OCI-LY1 (cell line): ENCODE results near the gene KIF21A.

Experiments
- H2AFZ ChIP-seq: fragments of 200-600 bp; sonication (generic), shearing (Covaris generic); 2 replicates; pipeline ENCODE4 v1.6.0; 2014; ENCODE audit warnings: antibody characterized with exemption, mild to moderate bottlenecking, low read length
- H3F3A ChIP-seq: fragments of 200-600 bp; sonication (generic), shearing (Covaris generic); 2 replicates; pipeline ENCODE4 v1.6.0; 2014; ENCODE audit warnings: mild to moderate bottlenecking, antibody characterized with exemption, low read length, moderate library complexity; ENCODE audit not compliant: insufficient read depth
- H3K27ac ChIP-seq: fragments of 200-600 bp; sonication (generic); 2 replicates; pipeline ENCODE4 v1.5.1; 2014; ENCODE audit warnings: low read length, mixed run types, mild to moderate bottlenecking, low read depth; ENCODE audit not compliant: poor library complexity, severe bottlenecking
- H3K27me3 ChIP-seq: fragments of 200-600 bp; sonication (generic); 2 replicates; pipeline ENCODE4 v1.6.0; 2014; ENCODE audit warnings: antibody characterized with exemption, mild to moderate bottlenecking, low read length, moderate library complexity; ENCODE audit not compliant: insufficient read depth
- H3K36me3 ChIP-seq: fragments of 200-600 bp; sonication (generic); 2 replicates; pipeline ENCODE4 v1.6.1; 2014; ENCODE audit warnings: mild to moderate bottlenecking, antibody characterized with exemption, low read length, moderate library complexity, mixed read lengths; ENCODE audit not compliant: insufficient read depth
- H3K4me1 ChIP-seq: fragments of 200-600 bp; sonication (generic); 2 replicates; pipeline ENCODE4 v1.5.1; 2014; ENCODE audit warnings: mild to moderate bottlenecking, low read length, moderate library complexity; ENCODE audit not compliant: insufficient read depth, severe bottlenecking
- H3K4me2 ChIP-seq: fragments of 200-600 bp; sonication (generic), shearing (Covaris generic); 2 replicates; pipeline ENCODE4 v1.6.1; 2014; ENCODE audit warnings: low read length
- H3K4me3 ChIP-seq: fragments of 200-600 bp; sonication (generic); 2 replicates; pipeline ENCODE4 v1.5.1; 2014; ENCODE audit warnings: low read length, low read depth, mild to moderate bottlenecking, mixed read lengths; ENCODE audit not compliant: poor library complexity, severe bottlenecking
- H3K79me2 ChIP-seq: fragments of 200-600 bp; shearing (Covaris generic); 2 replicates; pipeline ENCODE4 v1.6.1; 2016; ENCODE audit warnings: mixed run types, low read length, mixed read lengths; ENCODE audit not compliant: insufficient read depth
- H3K9ac ChIP-seq: fragments of 200-600 bp; sonication (generic), shearing (Covaris generic); 2 replicates; pipeline ENCODE4 v1.6.1; 2014; ENCODE audit warnings: mild to moderate bottlenecking, low read length, mixed read lengths
- H3K9me2 ChIP-seq: fragments of 200-600 bp; sonication (generic), shearing (Covaris generic); 2 replicates; pipeline ENCODE4 v1.6.1; 2014; ENCODE audit warnings: low read depth, mild to moderate bottlenecking, low read length, mixed read lengths
- H3K9me3 ChIP-seq: fragments of 200-600 bp; shearing (Covaris generic); 2 replicates; pipeline ENCODE4 v1.6.1; 2014; ENCODE audit warnings: low read length, mixed read lengths
- H4K20me1 ChIP-seq: fragments of 200-600 bp; sonication (generic), shearing (Covaris generic); 2 replicates; pipeline ENCODE4 v1.6.0; 2016; ENCODE audit warnings: mild to moderate bottlenecking, low read length; ENCODE audit not compliant: insufficient read depth
- EZH2 ChIP-seq: fragments of 200-600 bp; sonication (generic), shearing (Covaris generic); IDR thresholded peaks from 2 replicates; pipeline ENCODE4 v1.8.0; 2017; ENCODE audit warnings: borderline replicate concordance, mixed run types, mild to moderate bottlenecking, antibody characterized with exemption, low read length, moderate library complexity, mixed read lengths
- TF ChIP-seq, protein P1 (sequence below): fragments of 200-600 bp; sonication (generic), shearing (Covaris generic); IDR thresholded peaks from 2 replicates; pipeline ENCODE4 v1.5.1; 2017; ENCODE audit warnings: mild to moderate bottlenecking, antibody characterized with exemption, low read length, moderate library complexity, mixed read lengths

KIF21A gene

DNA sequence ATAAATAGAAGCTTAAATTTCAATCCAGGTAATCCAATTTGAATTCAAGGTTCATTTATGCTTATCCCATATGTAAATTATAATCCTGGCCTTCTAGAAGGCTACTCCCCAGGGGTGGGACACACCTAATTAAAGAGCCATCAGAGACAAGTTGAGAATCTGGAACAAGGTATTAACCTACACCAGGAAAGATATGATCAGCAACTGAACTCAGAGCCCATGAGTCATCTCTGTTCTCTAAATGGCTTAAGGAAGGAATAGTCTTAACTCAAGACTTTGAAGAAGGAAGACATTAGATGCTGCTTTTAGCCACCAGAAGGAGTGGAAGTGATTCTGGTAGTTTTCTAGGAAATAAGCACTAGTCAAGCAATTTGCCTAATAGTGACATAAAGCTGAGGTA lies 88.0 kb downstream of the KIF21A start:
- no peak overlapping the region for H3K4me2 ChIP-seq
- no peak overlapping the region for H3K4me3 ChIP-seq
- H3K27ac ChIP-seq: no peak overlapping the region
- no peak overlapping the region for H2AFZ ChIP-seq
- no peaks in the 10 kb centered on the region for H3F3A ChIP-seq
- H3K9me3 ChIP-seq: no peaks in the 10 kb centered on the region
- H3K27me3 ChIP-seq: no peaks in the 10 kb centered on the region
- peaks cover 5% of the 10 kb centered on the region for H3K4me1 ChIP-seq
- H3K36me3 ChIP-seq: peaks cover 14% of the 10 kb centered on the region
- no peak overlapping the region for H3K9ac ChIP-seq
- TF ChIP-seq EZH2: no peak
- TF ChIP-seq, protein P1, sequence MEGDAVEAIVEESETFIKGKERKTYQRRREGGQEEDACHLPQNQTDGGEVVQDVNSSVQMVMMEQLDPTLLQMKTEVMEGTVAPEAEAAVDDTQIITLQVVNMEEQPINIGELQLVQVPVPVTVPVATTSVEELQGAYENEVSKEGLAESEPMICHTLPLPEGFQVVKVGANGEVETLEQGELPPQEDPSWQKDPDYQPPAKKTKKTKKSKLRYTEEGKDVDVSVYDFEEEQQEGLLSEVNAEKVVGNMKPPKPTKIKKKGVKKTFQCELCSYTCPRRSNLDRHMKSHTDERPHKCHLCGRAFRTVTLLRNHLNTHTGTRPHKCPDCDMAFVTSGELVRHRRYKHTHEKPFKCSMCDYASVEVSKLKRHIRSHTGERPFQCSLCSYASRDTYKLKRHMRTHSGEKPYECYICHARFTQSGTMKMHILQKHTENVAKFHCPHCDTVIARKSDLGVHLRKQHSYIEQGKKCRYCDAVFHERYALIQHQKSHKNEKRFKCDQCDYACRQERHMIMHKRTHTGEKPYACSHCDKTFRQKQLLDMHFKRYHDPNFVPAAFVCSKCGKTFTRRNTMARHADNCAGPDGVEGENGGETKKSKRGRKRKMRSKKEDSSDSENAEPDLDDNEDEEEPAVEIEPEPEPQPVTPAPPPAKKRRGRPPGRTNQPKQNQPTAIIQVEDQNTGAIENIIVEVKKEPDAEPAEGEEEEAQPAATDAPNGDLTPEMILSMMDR: no peak
- H4K20me1 ChIP-seq: no peaks in the 10 kb centered on the region
- no peaks in the 10 kb centered on the region for H3K9me2 ChIP-seq
- H3K79me2 ChIP-seq: no peaks in the 10 kb centered on the region

DNA sequence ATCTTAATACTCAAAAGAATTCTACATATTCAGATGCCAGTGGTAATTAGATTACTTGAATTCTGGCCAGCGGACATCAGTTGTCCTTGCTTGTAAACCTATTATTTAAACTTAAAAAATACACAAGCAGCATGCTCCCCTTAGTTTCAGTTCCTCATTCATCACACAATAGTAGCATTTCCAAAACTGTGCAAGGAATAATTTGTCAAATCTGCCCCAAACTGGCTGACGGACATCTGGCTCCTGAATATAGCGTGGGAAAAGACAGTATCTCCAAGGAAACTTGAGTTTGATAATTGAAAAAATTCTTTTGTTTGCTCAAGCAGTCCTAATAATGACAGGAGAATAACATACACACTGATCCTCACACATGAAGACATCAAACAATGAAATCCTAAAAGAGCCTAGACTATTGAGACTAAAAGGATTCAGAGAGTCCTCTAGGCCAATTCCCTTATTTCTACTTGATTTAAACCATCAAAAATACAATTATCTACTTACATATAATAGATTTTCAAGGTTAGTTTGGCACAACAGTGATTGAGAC lies 90.4 kb downstream of the KIF21A start:
- no peaks in the 10 kb centered on the region for H3K9me2 ChIP-seq
- H3K4me2 ChIP-seq: no peak overlapping the region
- H4K20me1 ChIP-seq: no peaks in the 10 kb centered on the region
- no peak overlapping the region for H3K9ac ChIP-seq
- no peak overlapping the region for H3K4me3 ChIP-seq
- H3K79me2 ChIP-seq: no peaks in the 10 kb centered on the region
- H3K9me3 ChIP-seq: no peaks in the 10 kb centered on the region
- H3K27ac ChIP-seq: no peak overlapping the region
- no peak overlapping the region for H2AFZ ChIP-seq
- peaks cover 5% of the 10 kb centered on the region for H3K4me1 ChIP-seq
- no peaks in the 10 kb centered on the region for H3K27me3 ChIP-seq
- H3F3A ChIP-seq: no peaks in the 10 kb centered on the region
- TF ChIP-seq, protein P1: no peak
- TF ChIP-seq EZH2: no peak
- H3K36me3 ChIP-seq: peaks cover 19% of the 10 kb centered on the region

DNA sequence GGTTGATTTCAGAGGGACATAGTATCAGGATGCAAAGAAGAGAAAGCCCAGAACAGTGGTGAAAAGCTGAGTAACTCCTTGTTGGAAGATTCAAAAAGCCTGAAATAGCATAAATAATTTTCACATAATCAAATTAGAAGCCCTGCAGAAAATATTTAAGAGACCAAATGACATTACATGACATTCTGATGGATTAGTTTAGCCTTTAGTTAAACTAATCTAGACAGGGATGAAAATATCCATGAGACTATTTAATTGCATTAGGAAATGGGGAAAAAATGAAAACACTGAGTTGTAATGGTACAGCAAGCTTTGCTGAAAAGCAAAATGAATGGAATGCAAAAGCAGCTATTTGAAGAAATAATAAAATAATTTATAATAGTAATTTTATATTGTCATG lies 91.8 kb downstream of the KIF21A start:
- H2AFZ ChIP-seq: no peak overlapping the region
- TF ChIP-seq, protein P1: no peak
- TF ChIP-seq EZH2: no peak
- H3K9me2 ChIP-seq: no peaks in the 10 kb centered on the region
- no peaks in the 10 kb centered on the region for H3K9me3 ChIP-seq
- no peaks in the 10 kb centered on the region for H4K20me1 ChIP-seq
- H3K4me2 ChIP-seq: no peak overlapping the region
- H3K4me3 ChIP-seq: no peak overlapping the region
- H3K9ac ChIP-seq: no peak overlapping the region
- no peaks in the 10 kb centered on the region for H3K27me3 ChIP-seq
- H3K4me1 ChIP-seq: peaks cover 5% of the 10 kb centered on the region
- no peaks in the 10 kb centered on the region for H3F3A ChIP-seq
- no peaks in the 10 kb centered on the region for H3K79me2 ChIP-seq
- no peak overlapping the region for H3K27ac ChIP-seq
- H3K36me3 ChIP-seq: peaks cover 16% of the 10 kb centered on the region
